ENCODE data around the gene CSTF1. TPM values are rescaled to one million over a fixed set of nuclear protein-coding genes. Genes with fewer than 3 reads are reported as not detected.

CSTF1 gene
- total RNA-seq, 4 donors from 2014 or later: 4.8 to 28.9 (median 14.3) TPM

DNA sequence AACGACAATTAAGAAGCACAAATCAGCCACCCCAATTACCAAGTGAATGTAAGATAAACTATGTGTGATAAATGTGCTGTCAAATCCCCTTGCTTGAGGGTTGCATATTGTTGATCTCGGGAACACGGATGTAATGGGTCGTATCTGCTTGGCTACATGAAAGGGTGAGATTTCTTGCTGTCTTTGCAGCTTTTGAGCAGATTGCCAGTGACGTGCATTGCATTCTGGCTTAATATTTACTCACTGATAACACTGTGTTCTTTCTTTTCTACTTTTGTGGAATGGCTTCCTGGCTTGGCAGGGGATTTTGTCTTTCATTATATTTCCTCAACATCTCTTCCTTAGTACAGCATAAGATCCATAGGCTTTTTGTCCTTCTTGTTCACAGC is 44.1 kb upstream of the CSTF1 start:
- H3K4me3 ChIP-seq: no peak overlapping the region
- TF ChIP-seq CTCF (IDR thresholded peaks at IDR 0.05): no peak
- no peak for TF ChIP-seq POLR2A (IDR thresholded peaks at IDR 0.05)
- H3K4me1 ChIP-seq: peaks cover 0 to 4% (median 0%) of the 10 kb centered on the region in 4 donors
- H3K27ac ChIP-seq: no peak overlapping the region
- no peaks in the 10 kb centered on the region for H3K27me3 ChIP-seq
- no peaks in the 10 kb centered on the region for H3K36me3 ChIP-seq
- H3K9me3 ChIP-seq: no peaks in the 10 kb centered on the region
- no peak for DNase-seq

DNA sequence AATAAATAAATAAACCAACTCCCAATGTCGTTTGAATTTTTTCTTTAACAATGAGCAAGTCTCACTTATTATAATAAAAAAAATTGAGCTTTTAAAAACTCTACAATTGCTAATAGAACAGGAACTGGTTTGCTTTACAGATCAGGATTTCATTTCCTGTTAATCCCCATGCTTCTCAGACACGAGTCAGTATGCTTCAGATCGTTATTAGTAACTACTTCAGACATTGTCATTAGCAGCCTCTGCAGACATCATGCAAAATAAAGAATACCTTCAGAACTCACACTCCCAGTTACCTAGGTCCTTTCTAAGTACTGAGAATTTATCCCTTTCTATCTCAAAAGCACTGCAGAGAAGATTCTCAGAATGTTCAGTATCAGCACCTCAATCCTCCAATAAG is 43.7 kb upstream of the CSTF1 start:
- TF ChIP-seq POLR2A (IDR thresholded peaks at IDR 0.05) (no peak), CTCF (IDR thresholded peaks at IDR 0.05) (no peak)
- Histone ChIP-seq H3K9me3 (no peaks in the 10 kb centered on the region), H3K27ac (no peak overlapping the region), H3K4me1 (peaks cover 0 to 4% (median 0%) of the 10 kb centered on the region in 4 donors), H3K36me3 (no peaks in the 10 kb centered on the region), H3K27me3 (no peaks in the 10 kb centered on the region), H3K4me3 (no peak overlapping the region)
- no peak for DNase-seq

- Histone ChIP-seq H3K27me3 (no peaks in the 10 kb centered on the region), H3K4me1 (no peaks in the 10 kb centered on the region), H3K4me3 (no peak overlapping the region), H3K27ac (no peak overlapping the region), H3K36me3 (no peaks in the 10 kb centered on the region), H3K9me3 (no peaks in the 10 kb centered on the region)
- DNase-seq: no peak
- no peak for TF ChIP-seq CTCF (IDR thresholded peaks at IDR 0.05)
- no peak for TF ChIP-seq POLR2A (IDR thresholded peaks at IDR 0.05)
Measured at GRCh38 chr20:56350842-56351241, 41.6 kb upstream of the CSTF1 start.

DNA sequence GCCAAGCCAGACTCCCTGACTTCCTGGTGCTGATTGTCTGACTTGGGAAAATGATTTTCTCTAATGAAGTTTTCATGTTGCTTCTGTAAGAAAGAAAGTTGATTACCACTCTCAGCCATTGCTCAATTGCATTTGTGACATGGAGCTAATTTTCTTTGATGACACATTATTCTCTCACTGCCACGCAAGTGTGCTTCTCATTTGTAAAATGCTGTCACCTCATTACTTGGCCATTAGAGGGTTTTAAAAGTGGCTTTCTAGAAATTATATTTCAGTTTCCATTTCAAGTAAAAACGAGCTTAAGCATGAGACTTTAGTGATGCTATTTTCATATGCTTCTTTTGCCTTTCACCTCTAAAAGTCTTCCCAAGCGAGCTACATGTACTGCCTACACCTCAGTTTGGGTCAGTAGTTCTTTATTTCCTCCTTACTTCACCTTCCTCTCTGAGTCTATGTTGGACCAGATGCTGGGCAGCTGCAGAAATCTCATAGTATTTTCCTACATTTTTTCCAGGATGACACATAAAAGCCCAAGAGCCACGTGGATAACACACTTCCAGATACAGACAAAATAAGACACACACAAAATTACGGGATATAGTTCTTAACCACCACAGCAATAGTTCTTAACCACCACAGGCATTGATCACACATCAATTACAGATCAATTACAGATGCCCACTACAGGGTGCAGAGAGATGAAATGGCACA is 39.9 kb upstream of the CSTF1 start:
- no peaks in the 10 kb centered on the region for H3K9me3 ChIP-seq
- no peak overlapping the region for H3K27ac ChIP-seq
- H3K4me1 ChIP-seq: no peaks in the 10 kb centered on the region
- DNase-seq: no peak
- no peak overlapping the region for H3K4me3 ChIP-seq
- H3K36me3 ChIP-seq: no peaks in the 10 kb centered on the region
- H3K27me3 ChIP-seq: no peaks in the 10 kb centered on the region
- no peak for TF ChIP-seq CTCF (IDR thresholded peaks at IDR 0.05)
- TF ChIP-seq POLR2A (IDR thresholded peaks at IDR 0.05): no peak

GRCh38 chr20:56353356-56353755 is 39.1 kb upstream of the CSTF1 start:
- no peak for DNase-seq
- Histone ChIP-seq H3K36me3 (no peaks in the 10 kb centered on the region), H3K4me3 (no peak overlapping the region), H3K9me3 (no peaks in the 10 kb centered on the region), H3K27ac (no peak overlapping the region), H3K27me3 (no peaks in the 10 kb centered on the region), H3K4me1 (no peaks in the 10 kb centered on the region)
- no peak for TF ChIP-seq POLR2A (IDR thresholded peaks at IDR 0.05)
- TF ChIP-seq CTCF (IDR thresholded peaks at IDR 0.05): no peak

Data from Peyer's patch (tissue), 4 donors.